Pancreas (tissue), 10 donors: ENCODE measurements around the gene SART3. TPM values are rescaled to one million over a fixed set of nuclear protein-coding genes. Genes with fewer than 3 reads are reported as not detected.

Experiments used
- ATAC-seq, 4 donors: fragments of 200-7000 bp; cut with Tn5 transposase; one replicate each; pipeline versions ENCODE4 v1.8.0 to v1.9.1; 2020; ENCODE audit warnings: mild to moderate bottlenecking in 4 of 4, moderate library complexity in 4 of 4
- DNase-seq, 6 donors: peaks; one replicate each; pipeline ENCODE4 v3.0.0-alpha.2; 2020
- FAIRE-seq: peaks from 2 replicates; lab custom pipeline; 2012; peaks lifted over from hg19 to GRCh38; lab: Jason Lieb, UNC
- H3K27ac ChIP-seq, 4 donors: fragments of 200-600 bp; sonication (generic); 1 replicate in 3 of 4; 2 replicates in 1 of 4; pipeline versions ENCODE4 v1.5.0 to v1.8.0; 2020
- H3K27me3 ChIP-seq, 4 donors: fragments of 200-600 bp; one replicate each; pipeline ENCODE4 v1.8.0; 2021
- H3K36me3 ChIP-seq, 3 donors: fragments of 200-600 bp; sonication (generic) in 1 of 3; one replicate each; pipeline versions ENCODE4 v1.5.0 to v1.8.0; 2020 to 2021
- H3K4me1 ChIP-seq, 3 donors: fragments of 200-600 bp; one replicate each; pipeline ENCODE4 v1.8.0; 2021
- H3K4me3 ChIP-seq, 4 donors: fragments of 200-600 bp; sonication (generic) in 2 of 4; one replicate each; pipeline versions ENCODE4 v1.5.0 to v1.8.0; 2020 to 2021
- H3K9me3 ChIP-seq, 4 donors: fragments of 200-600 bp; one replicate each; pipeline ENCODE4 v1.8.0; 2021
- WGBS, 2 donors: extraction: QIAGEN DNeasy Blood & Tissue Kit; methylation state at CpG; one replicate each; pipeline ENCODE4 v1.1.7; 2013; 5-methylcytosine and 5-hydroxymethylcytosine counted together
- intact Hi-C, 3 donors: fragments of 100-400 bp; cut with DNase I; formaldehyde crosslinking; loops; one replicate each; pipeline versions ENCODE4 v1.11.1 to v1.14.2; 2022
- polyA plus RNA-seq, 2 donors: library from polyadenylated mRNA; stranded (reverse); fragments of 200-250 nt; gene quantifications; one replicate each; pipeline ENCODE4 v1.2.3, GENCODE V29; 2013
- total RNA-seq, 6 donors: library from RNA; stranded (reverse); fragmentation: NEBNext Ultra II Directional in 4 of 6; extraction: Animal tissue kit (Norgen Biotek cat#: 25700) in 4 of 6; gene quantifications; one replicate each; pipeline versions ENCODE4 v1.2.1 to v1.2.4, GENCODE V29; 2021 to 2023
- TF ChIP-seq, protein P1 (sequence below), 4 donors: fragments of 200-600 bp; sonication (generic) in 3 of 4; IDR thresholded peaks; one replicate each; pipeline versions ENCODE4 v1.5.0 to v1.8.0; 2021; ENCODE audit warnings: antibody characterized with exemption in 4 of 4
- donor health status: healthy with polysubstance abuse.
- donor health status: DM: no; HTN: no; CAD: no; lungs with moderate emphysema.
- donor health status: DM: no; HTN: no; CAD: no.
- donor health status: control.
- donor health status: control.
- donor health status: Bipolar disorder and iron deficiency.
- donor health status: DM: yes; HTN: yes; CAD: no.
- donor health status: DM: no; HTN: no; CAD: no.
- donor health status: DM: no; HTN: no; CAD: no.
- donor health status: DM: yes; HTN: yes; CAD: no.

Gene SART3
- total and polyA plus RNA-seq, 8 donors = 13.9 to 23.4 (median 16.7) TPM

DNA sequence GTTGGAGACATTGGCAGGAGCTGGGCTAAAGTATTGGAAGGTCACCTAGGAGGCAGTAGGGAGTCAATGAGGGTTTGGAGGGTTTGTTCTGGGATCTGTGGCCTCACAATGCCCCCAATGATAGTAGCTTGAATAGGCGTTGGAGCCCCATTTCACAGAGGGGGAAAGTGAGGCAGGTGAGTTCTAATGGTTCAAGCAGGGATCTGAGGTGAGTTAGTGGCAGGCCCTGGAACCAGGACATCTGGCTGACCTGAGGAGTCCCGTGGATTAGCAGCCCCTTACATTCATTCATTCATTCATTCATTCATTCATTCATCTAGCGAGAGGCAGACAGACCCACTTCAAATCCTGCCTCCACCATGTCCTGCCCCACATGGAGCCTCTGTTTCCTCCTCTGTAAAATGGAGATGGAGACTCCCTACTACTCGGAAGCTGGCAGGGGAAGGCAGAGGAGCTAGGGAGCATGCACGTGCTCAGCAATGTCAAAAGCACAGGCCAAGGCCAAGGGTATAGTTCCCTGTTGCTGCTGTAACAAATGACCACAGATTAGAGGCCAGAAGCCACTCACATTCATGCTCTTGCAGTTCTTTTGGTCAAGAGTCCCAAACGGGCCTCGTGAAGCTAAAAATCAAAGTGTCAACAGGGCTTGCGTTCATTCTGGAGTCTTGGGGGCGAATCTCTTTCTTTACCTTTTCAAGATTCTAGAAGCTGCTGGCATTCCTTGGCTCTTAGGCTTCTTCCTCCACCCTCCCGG is 39.2 kb upstream of the SART3 start:
- Histone ChIP-seq H3K9me3 (no peaks in the 10 kb centered on the region), H3K4me1 (no peaks in the 10 kb centered on the region), H3K27ac (no peak overlapping the region), H3K27me3 (no peaks in the 10 kb centered on the region), H3K36me3 (no peaks in the 10 kb centered on the region), H3K4me3 (no peak overlapping the region)
- 65 to 72% methylated on average over 10 of the region's 10 CpGs for WGBS, 2 donors
- ATAC-seq = no peak
- intact Hi-C loops = no loop called here
- TF ChIP-seq, protein P1, sequence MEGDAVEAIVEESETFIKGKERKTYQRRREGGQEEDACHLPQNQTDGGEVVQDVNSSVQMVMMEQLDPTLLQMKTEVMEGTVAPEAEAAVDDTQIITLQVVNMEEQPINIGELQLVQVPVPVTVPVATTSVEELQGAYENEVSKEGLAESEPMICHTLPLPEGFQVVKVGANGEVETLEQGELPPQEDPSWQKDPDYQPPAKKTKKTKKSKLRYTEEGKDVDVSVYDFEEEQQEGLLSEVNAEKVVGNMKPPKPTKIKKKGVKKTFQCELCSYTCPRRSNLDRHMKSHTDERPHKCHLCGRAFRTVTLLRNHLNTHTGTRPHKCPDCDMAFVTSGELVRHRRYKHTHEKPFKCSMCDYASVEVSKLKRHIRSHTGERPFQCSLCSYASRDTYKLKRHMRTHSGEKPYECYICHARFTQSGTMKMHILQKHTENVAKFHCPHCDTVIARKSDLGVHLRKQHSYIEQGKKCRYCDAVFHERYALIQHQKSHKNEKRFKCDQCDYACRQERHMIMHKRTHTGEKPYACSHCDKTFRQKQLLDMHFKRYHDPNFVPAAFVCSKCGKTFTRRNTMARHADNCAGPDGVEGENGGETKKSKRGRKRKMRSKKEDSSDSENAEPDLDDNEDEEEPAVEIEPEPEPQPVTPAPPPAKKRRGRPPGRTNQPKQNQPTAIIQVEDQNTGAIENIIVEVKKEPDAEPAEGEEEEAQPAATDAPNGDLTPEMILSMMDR (IDR thresholded peaks at IDR 0.05) = no peak
- no peak for DNase-seq
- no peak for FAIRE-seq

DNA sequence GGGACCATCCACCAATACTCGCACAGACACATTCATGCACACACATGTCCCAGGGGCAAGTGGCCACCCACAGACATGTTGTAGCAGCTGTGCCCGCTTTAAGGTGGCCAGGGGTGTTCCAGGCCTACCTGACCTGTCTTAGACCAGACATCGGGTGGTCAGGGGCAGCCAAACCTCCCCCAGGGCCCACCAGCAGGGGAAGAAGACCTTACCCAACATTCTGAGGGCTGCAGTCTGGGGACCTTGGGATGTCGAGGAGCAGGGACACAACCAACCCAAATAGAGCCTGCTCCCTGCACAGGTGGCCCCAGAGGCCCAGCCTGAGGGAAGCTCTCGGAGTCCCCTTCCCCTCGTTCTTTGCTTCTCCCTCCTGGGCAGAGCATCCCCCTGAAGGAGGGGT is 38.6 kb upstream of the SART3 start:
- H3K27me3 ChIP-seq = no peaks in the 10 kb centered on the region
- H3K4me3 ChIP-seq = no peak overlapping the region
- FAIRE-seq (no peak), DNase-seq (no peak), ATAC-seq (no peak)
- H3K36me3 ChIP-seq = no peaks in the 10 kb centered on the region
- no peaks in the 10 kb centered on the region for H3K9me3 ChIP-seq
- no peaks in the 10 kb centered on the region for H3K4me1 ChIP-seq
- TF ChIP-seq, protein P1 (IDR thresholded peaks at IDR 0.05) = no peak
- WGBS, 2 donors = 48 to 49% methylated on average over 6 of the region's 6 CpGs
- no peak overlapping the region for H3K27ac ChIP-seq
- intact Hi-C loops = no loop called here

DNA sequence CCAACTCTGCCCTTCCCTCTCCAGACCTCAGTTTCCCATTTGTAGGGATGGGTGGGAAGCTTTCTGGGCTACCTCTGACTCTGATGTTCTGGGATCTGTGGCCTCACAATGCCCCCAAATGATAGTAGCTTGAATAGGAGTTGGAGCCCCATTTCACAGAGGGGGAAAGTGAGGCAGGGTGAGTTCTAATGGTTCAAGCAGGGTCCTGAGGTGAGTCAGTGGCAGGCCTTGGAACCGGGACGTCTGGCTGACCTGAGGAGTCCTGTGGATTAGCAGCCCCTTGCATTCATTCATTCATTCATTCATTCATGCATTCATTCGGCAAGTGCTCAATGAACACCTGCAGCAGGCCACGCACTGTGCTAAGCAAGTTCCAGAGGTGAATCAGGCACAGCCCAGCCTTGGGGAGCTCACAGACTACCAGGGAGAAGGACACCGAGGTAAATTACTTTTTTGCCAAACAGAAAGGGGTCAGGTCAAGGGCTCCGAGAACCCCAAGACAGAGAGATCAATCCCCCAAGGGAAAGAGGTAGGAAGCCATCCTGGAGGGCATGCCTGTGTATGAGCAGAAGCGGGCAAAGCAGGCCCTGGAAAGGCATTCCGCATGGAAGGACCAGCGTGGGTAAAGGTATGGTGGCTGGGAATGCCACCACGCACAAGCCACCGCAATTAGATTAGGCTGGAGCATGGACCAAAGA is 37.7 kb upstream of the SART3 start:
- Histone ChIP-seq H3K9me3 (no peaks in the 10 kb centered on the region), H3K4me3 (no peak overlapping the region), H3K27me3 (no peaks in the 10 kb centered on the region), H3K27ac (no peak overlapping the region), H3K4me1 (no peaks in the 10 kb centered on the region), H3K36me3 (no peaks in the 10 kb centered on the region)
- no peak for FAIRE-seq
- intact Hi-C loops = no loop called here
- TF ChIP-seq, protein P1 (IDR thresholded peaks at IDR 0.05) = no peak
- no peak for DNase-seq
- no peak for ATAC-seq
- WGBS, 2 donors = 75 to 81% methylated on average over 11 of the region's 11 CpGs

DNA sequence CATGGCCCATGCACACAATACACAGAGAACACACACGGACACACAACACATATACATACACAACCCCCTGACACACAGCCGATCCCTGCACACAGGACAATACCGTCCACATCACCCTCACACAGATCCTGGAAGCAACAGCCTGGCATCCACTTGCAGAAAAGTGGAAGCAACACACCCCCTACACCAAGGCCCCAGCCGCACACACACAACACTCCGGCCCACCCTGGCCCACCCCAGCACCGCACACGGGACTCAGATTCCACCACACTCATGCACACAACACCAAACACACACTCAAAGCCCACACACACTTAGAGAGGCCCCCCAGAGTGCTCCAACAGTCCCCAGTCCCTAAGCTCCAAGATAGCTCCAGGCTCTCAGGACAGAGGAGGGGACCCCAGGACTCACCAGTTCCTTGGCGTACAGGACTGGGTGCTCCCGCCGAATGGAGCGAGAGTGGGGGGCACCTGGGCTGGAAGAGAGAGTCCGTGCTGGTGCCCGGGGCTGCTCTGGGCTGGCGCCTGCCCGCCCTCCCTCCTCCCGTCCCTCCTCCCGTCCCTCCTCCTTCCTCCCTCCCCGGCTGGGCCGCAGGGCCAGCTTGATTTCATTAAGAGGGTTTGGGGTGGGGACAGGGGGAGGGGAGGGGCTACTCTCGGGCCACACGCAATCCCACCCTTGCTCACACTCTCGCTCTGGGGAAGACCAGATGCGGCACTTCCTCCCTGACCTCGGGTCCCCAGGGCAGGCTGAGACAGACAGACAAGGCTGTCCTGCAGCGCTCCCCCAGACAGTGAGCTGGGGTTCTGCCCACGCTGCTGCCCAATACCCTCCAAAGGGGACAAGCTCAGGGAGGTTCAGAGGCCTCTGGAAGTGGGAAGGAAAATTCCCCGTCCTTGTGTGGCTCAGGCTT is 36.8 kb upstream of the SART3 start, which contains the start of gene TMEM119:
TMEM119 (minus strand) TSS at position 526 of the 913 bp plus-strand sequence. CDS start 5,701 bp downstream, outside the sequence.
- no peak within 1 kb of the TSS for H3K27ac ChIP-seq
- no peaks in the 10 kb centered on the region for H3K36me3 ChIP-seq
- H3K4me1 ChIP-seq = no peaks in the 10 kb centered on the region
- H3K4me3 ChIP-seq = no peak within 1 kb of the TSS
- intact Hi-C loops = no loop called here
- TF ChIP-seq, protein P1 (IDR thresholded peaks at IDR 0.05) = no peak
- no peaks in the 10 kb centered on the region for H3K9me3 ChIP-seq
- 37 to 52% methylated on average over 23 to 27 of the region's 27 CpGs for WGBS, 2 donors
- H3K27me3 ChIP-seq = no peaks in the 10 kb centered on the region
- DNase-seq (no peak), FAIRE-seq (no peak), ATAC-seq (peak in 3 of 4 donors; percentile 30 to 57 (median 33))
